ENCODE measurements around the gene SEC11C.

DNA sequence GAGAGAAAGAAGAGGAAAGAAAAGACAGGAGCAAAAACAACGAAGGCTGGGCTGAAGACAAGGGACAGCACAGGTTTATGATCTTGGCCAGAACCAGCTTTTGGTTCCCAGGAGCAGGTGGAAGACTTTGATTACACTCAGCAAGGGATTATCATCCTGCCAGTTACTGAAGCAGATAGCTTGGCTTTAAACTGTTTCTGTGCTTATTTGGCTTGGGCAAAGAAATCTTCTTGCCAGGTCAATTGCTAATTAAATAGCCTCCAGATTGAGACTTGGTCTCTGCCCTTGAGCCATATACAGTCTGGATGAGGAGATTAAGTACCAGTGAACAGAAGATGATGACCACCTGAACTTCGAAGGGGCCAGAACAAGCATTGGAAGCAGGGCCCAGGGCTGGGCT, 58.0 kb downstream of the SEC11C start:
- TF ChIP-seq EP300 (IDR thresholded peaks at IDR 0.05), result no peak
- TF ChIP-seq, protein P1, sequence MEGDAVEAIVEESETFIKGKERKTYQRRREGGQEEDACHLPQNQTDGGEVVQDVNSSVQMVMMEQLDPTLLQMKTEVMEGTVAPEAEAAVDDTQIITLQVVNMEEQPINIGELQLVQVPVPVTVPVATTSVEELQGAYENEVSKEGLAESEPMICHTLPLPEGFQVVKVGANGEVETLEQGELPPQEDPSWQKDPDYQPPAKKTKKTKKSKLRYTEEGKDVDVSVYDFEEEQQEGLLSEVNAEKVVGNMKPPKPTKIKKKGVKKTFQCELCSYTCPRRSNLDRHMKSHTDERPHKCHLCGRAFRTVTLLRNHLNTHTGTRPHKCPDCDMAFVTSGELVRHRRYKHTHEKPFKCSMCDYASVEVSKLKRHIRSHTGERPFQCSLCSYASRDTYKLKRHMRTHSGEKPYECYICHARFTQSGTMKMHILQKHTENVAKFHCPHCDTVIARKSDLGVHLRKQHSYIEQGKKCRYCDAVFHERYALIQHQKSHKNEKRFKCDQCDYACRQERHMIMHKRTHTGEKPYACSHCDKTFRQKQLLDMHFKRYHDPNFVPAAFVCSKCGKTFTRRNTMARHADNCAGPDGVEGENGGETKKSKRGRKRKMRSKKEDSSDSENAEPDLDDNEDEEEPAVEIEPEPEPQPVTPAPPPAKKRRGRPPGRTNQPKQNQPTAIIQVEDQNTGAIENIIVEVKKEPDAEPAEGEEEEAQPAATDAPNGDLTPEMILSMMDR (IDR thresholded peaks at IDR 0.05), result no peak
- no peak for TF ChIP-seq POLR2A (IDR thresholded peaks at IDR 0.05)
